Activated naive CD4-positive, alpha-beta T cell treated with anti-CD3 and anti-CD28 coated beads, Interleukin-2, amount 50 U/mL, for 24 hours (primary cell): Measurements from ENCODE around the gene HSPG2.

Source experiments
- H3K27ac Mint-ChIP-seq: one replicate; pipeline ENCODE4 v1.8.0; 2021; ENCODE audit warnings: mild to moderate bottlenecking, mixed read lengths
- H3K27me3 Mint-ChIP-seq: one replicate; pipeline ENCODE4 v1.8.0; 2021; ENCODE audit warnings: mixed read lengths
- H3K36me3 Mint-ChIP-seq: one replicate; pipeline ENCODE4 v1.8.0; 2021; ENCODE audit warnings: mixed read lengths
- H3K4me1 Mint-ChIP-seq: one replicate; pipeline ENCODE4 v1.8.0; 2021; ENCODE audit warnings: mixed read lengths
- H3K4me3 Mint-ChIP-seq: one replicate; pipeline ENCODE4 v1.8.0; 2021; ENCODE audit warnings: mild to moderate bottlenecking, mixed read lengths
- H3K9me3 Mint-ChIP-seq: one replicate; pipeline ENCODE4 v1.8.0; 2021; ENCODE audit warnings: mixed read lengths

The HSPG2 gene

DNA sequence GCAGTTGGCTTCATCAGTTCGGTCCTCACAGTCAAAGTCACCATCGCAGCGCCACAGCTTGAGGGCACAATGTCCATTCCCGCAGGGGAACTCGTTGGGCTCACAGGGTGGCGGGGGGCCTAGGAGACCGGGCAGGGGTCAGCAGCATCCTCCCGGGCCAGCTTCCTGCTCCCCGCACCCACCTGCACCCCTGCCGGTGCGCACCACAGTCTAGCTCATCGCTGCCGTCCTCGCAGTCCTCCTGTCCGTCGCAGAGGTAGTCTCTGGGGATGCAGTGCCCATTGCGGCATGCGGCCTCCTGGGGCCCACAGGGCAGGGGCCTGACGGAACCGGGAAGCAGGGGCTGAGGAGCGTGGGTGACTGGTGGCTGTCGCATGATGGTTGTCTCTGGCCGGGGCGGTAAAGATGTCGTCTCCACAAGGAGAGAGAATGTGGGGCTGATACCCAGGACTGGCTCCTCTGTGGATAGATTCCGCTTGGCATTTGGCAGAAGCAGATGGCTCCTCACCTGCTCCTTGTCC lies 49.8 kb downstream of the HSPG2 start:
- no peak overlapping the region for H3K27ac Mint-ChIP-seq

DNA sequence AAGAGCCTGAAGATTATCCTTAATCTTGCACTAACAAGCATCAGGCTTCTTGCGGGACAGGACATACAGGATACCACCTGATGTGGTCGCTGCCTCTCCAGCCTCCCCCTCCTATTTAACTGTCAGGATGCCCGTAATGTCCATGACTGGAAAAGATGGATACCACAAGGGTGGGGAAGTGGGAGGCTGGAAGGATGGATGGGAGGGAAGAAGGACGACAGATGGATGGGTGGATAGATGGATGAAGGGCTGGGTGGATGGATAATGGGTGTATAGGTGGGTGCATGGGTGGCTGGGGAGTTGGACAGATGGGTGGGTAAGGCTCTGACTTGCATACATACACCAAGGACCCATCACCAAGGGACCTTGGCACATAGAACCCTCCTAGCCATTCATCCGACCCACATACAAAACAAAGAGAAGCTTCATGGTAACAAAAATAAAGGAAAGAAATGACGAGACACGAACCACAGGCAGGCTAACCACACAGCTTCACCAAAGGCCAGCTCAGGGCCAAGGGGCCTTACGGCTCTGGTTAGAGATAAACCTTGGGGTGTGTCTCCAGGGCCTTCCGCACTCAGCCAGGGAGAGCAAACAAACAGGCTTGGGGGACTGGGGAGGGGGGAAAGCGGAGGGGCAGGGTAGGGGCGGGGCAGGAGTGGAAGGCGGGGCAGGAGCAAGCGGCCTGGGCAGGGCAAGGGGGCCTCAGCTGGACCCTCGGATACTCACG lies 50.5 kb downstream of the HSPG2 start:
- Mint-ChIP-seq H3K4me1 (no peaks in the 10 kb centered on the region), H3K36me3 (no peaks in the 10 kb centered on the region), H3K9me3 (no peaks in the 10 kb centered on the region), H3K27me3 (no peaks in the 10 kb centered on the region), H3K27ac (no peak overlapping the region), H3K4me3 (no peak overlapping the region)

More for the DNA sequence above, 49.8 kb downstream of the HSPG2 start:
- no peaks in the 10 kb centered on the region for H3K9me3 Mint-ChIP-seq
- H3K4me3 Mint-ChIP-seq: no peak overlapping the region
- no peaks in the 10 kb centered on the region for H3K4me1 Mint-ChIP-seq
- no peaks in the 10 kb centered on the region for H3K36me3 Mint-ChIP-seq
- no peaks in the 10 kb centered on the region for H3K27me3 Mint-ChIP-seq

- Mint-ChIP-seq H3K4me1 (no peaks in the 10 kb centered on the region), H3K4me3 (no peak overlapping the region), H3K27me3 (no peaks in the 10 kb centered on the region), H3K9me3 (no peaks in the 10 kb centered on the region), H3K36me3 (no peaks in the 10 kb centered on the region), H3K27ac (no peak overlapping the region)
These were observed 51.7 kb downstream of the HSPG2 start for GRCh38 chr1:21885236-21886037.

- H3K36me3 Mint-ChIP-seq: no peaks in the 10 kb centered on the region
- H3K27ac Mint-ChIP-seq: no peak overlapping the region
These were observed 52.5 kb downstream of the HSPG2 start for GRCh38 chr1:21884456-21885235.

DNA sequence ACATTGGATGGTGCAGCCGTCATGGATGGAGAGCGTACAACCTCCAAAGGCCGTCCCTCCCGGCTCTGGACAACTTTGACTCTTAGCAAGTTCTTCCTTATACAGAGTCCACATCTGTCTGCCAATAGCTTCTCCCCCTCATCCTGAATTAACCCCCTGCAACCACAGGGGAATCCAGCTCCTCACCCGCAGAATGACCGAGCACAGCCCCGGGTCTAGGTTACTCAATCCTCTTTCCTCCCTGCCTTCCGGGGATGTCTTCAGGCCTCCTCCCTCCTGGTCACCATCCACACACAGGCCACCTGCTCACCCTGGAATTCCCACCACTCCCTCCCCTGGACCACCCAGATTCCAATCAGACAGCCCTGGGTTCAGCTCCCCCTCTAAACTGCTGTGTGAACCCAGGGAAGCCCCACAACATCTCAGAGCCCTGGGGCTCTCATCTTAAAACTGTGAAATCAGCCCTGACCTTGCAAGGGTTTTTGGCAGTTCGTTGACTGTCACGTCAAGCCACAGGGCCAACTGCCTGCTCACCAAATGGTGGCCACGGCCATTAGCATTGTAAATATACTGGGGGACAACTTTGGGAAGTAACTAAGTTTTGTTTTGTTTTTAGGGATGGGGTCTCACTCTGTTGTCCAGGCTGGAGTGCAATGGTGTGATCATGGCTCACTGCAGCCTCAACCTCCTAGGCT lies 54.2 kb downstream of the HSPG2 start:
- no peaks in the 10 kb centered on the region for H3K9me3 Mint-ChIP-seq
- no peak overlapping the region for H3K4me3 Mint-ChIP-seq
- no peaks in the 10 kb centered on the region for H3K36me3 Mint-ChIP-seq
- no peak overlapping the region for H3K27ac Mint-ChIP-seq
- no peaks in the 10 kb centered on the region for H3K27me3 Mint-ChIP-seq
- no peaks in the 10 kb centered on the region for H3K4me1 Mint-ChIP-seq

More at GRCh38 chr1:21884456-21885235, 52.5 kb downstream of the HSPG2 start:
- Mint-ChIP-seq H3K27me3 (no peaks in the 10 kb centered on the region), H3K4me3 (no peak overlapping the region), H3K9me3 (no peaks in the 10 kb centered on the region), H3K4me1 (no peaks in the 10 kb centered on the region)

DNA sequence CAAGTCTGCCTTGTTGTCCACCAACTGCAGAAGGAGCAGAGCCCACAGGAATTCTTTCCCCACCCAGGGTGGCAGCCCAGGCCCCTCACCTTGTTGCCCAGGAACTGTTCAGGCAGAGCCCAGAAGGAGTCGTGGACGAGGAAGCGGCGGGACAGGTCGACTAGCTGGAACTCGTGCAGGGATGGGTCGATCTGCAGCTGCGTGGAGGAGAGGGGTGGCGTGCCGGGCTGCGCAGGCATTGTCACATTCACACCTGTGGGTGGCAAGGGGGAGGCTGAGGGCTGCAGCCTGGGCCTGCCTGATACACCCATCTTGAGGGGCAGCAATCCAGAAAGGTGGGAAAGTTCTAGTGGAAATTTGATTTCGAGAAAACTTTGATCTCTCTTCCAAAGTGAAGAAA lies 55.9 kb downstream of the HSPG2 start:
- Mint-ChIP-seq H3K27ac (no peak overlapping the region), H3K4me1 (no peaks in the 10 kb centered on the region), H3K4me3 (no peak overlapping the region)

GRCh38 chr1:21880619-21880970 lies 56.5 kb downstream of the HSPG2 start:
- H3K9me3 Mint-ChIP-seq: no peaks in the 10 kb centered on the region
- no peaks in the 10 kb centered on the region for H3K27me3 Mint-ChIP-seq

More for the DNA sequence above, 55.9 kb downstream of the HSPG2 start:
- no peaks in the 10 kb centered on the region for H3K27me3 Mint-ChIP-seq
- no peaks in the 10 kb centered on the region for H3K36me3 Mint-ChIP-seq
- no peaks in the 10 kb centered on the region for H3K9me3 Mint-ChIP-seq

DNA sequence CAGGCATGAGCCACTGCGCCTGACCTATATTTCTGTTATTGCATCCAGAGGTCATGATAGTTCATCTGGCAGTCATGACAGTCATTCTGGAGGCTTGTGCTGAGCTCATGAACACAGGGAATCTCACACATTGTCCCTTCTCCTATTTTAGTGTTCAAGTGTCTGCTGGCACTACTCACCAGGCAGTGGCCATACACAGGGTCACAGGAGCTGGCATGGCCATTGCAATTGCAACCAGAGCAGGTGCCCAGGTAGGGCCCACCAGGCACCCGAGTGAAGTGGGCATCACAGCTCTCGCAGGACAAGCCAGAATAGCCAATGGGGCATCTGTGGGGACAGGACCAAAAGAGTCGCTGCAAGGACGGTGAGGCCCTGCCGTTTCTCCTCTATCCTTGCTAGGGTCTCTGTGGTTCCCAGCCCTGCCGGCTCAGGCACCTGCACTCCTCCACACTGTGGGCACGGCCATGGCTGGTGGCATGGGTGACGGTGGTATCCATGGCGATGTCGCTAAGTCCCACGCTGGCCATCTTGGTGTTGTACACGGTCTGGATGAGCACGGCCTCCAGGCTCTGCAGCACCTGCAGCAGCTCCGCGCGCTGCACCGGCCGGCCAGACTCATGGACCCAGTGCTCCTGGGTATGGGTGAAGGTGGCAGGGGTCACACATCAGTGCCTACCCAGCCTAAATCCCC lies 57.0 kb downstream of the HSPG2 start:
- Mint-ChIP-seq H3K9me3 (no peaks in the 10 kb centered on the region), H3K27ac (no peak overlapping the region), H3K4me1 (no peaks in the 10 kb centered on the region), H3K4me3 (no peak overlapping the region), H3K36me3 (no peaks in the 10 kb centered on the region), H3K27me3 (no peaks in the 10 kb centered on the region)

More at GRCh38 chr1:21880619-21880970, 56.5 kb downstream of the HSPG2 start:
- no peaks in the 10 kb centered on the region for H3K4me1 Mint-ChIP-seq
- no peaks in the 10 kb centered on the region for H3K36me3 Mint-ChIP-seq
- no peak overlapping the region for H3K27ac Mint-ChIP-seq
- no peak overlapping the region for H3K4me3 Mint-ChIP-seq

- H3K36me3 Mint-ChIP-seq: no peaks in the 10 kb centered on the region
- no peak overlapping the region for H3K4me3 Mint-ChIP-seq
- H3K4me1 Mint-ChIP-seq: no peaks in the 10 kb centered on the region
- H3K27ac Mint-ChIP-seq: no peak overlapping the region
- no peaks in the 10 kb centered on the region for H3K9me3 Mint-ChIP-seq
- no peaks in the 10 kb centered on the region for H3K27me3 Mint-ChIP-seq
These were observed 58.2 kb downstream of the HSPG2 start for GRCh38 chr1:21878840-21879478.

DNA sequence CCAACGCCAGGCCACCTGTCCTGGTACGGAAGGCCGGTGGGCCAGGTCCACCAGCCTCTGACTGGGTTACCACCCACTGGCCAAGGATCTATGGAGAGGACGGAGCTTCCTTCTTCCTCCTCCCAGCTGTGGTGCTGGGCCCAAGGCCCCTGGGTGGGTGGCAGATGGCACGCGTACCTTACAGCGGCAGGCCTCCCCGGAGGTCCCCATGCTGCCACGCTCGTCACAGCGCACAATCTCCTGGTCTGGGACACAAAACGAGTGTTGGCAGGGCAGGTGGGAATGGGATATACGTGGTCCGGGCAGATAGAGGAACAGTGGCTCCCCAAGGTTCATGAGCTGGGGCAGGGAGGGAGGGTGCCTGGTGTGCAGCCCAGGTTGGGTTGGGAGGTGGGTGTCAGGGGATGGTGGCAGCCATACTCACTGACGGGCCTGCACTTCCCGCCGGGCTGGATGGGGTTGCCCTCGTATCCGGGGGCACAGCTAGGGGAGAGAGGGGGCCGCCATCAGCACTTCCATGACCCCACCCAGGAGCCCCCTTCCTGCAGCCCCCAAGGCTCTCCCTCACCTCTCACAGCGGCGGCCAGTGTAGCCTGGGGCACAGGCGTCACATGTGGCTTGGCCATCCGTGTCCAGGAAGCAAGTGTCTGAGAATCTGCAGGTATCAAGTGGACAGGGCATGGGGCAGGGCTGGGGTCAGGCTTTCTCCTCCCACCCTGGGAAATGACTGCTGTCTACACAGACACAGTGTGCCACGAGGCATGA lies 58.9 kb downstream of the HSPG2 start:
- no peak overlapping the region for H3K27ac Mint-ChIP-seq
- H3K36me3 Mint-ChIP-seq: no peaks in the 10 kb centered on the region
- H3K4me3 Mint-ChIP-seq: no peak overlapping the region
- H3K9me3 Mint-ChIP-seq: no peaks in the 10 kb centered on the region
- no peaks in the 10 kb centered on the region for H3K4me1 Mint-ChIP-seq
- H3K27me3 Mint-ChIP-seq: no peaks in the 10 kb centered on the region

DNA sequence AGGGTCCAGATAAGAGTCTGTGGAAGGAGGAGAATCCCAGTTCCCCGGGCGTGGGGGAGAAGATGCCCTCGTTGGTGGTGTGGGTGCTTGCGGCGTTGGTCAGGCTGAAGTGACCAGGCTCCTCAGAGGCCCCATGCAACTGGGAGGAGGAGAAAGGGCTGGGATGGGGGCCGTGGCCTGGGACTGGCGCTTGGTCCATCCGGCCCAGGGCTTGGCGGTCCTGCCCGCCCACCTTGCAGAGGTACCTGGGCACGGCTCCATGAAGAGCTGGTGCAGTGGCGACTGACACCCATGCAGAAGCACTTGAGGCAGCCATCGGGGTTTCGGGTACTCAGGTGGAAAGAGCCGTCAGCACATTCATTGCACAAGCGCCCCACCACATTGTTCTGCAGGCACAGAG lies 60.8 kb downstream of the HSPG2 start:
- Mint-ChIP-seq H3K27ac (no peak overlapping the region), H3K4me1 (no peaks in the 10 kb centered on the region), H3K36me3 (no peaks in the 10 kb centered on the region), H3K27me3 (no peaks in the 10 kb centered on the region), H3K9me3 (no peaks in the 10 kb centered on the region), H3K4me3 (no peak overlapping the region)

DNA sequence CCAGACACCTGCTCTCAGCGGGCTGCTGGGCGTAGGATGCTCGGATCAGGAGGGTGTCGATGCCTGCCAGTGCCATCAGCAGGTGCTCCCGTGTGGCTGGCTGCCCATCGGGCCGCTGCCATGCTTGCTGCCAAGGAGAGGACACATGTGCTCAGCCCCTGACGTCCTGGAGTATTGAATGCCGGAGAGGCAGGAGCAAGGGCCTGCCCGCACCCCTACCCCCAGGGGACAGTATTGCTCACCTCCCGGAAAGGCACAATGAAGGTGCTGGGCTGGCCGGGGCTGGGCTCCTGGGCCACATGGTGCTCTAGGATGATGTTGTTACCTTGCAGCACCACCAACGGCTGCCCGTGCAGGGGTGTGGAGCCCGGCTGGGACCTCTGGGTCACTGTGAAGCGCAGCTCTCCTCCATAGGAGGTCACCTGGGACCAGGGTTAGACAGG lies 61.5 kb downstream of the HSPG2 start:
- Mint-ChIP-seq H3K36me3 (no peaks in the 10 kb centered on the region), H3K27ac (no peak overlapping the region), H3K9me3 (no peaks in the 10 kb centered on the region), H3K27me3 (no peaks in the 10 kb centered on the region), H3K4me3 (no peak overlapping the region), H3K4me1 (no peaks in the 10 kb centered on the region)

- Mint-ChIP-seq H3K27me3 (no peaks in the 10 kb centered on the region), H3K9me3 (no peaks in the 10 kb centered on the region), H3K4me1 (no peaks in the 10 kb centered on the region), H3K4me3 (no peak overlapping the region), H3K36me3 (no peaks in the 10 kb centered on the region), H3K27ac (no peak overlapping the region)
These were observed 62.1 kb downstream of the HSPG2 start for GRCh38 chr1:21874778-21875547.
